ENCODE results near the gene ACOT13. TPM values are rescaled to one million over a fixed set of nuclear protein-coding genes. Genes with fewer than 3 reads are reported as not detected.

Gene ACOT13
- total RNA-seq (10 to 100 TPM in 1 of 2 donors, 1 to 10 TPM in 1; 8.9 to 10.4 TPM), polyA plus RNA-seq (10 to 100 TPM in 1 of 2 donors, 1 to 10 TPM in 1; 7.3 to 13.5 TPM)
- long read RNA-seq, donor 1, full-length matches to known transcripts = 11 of 19 reads
- long read RNA-seq, donor 1, partial matches to known transcripts = 0 of 19 reads
- long read RNA-seq, donor 1, other reads (novel, unspliced or antisense) = 8 of 19 reads
- long read RNA-seq, donor 2, full-length matches to known transcripts = 5 of 9 reads
- long read RNA-seq, donor 2, partial matches to known transcripts = 0 of 9 reads
- long read RNA-seq, donor 2, other reads (novel, unspliced or antisense) = 4 of 9 reads

DNA sequence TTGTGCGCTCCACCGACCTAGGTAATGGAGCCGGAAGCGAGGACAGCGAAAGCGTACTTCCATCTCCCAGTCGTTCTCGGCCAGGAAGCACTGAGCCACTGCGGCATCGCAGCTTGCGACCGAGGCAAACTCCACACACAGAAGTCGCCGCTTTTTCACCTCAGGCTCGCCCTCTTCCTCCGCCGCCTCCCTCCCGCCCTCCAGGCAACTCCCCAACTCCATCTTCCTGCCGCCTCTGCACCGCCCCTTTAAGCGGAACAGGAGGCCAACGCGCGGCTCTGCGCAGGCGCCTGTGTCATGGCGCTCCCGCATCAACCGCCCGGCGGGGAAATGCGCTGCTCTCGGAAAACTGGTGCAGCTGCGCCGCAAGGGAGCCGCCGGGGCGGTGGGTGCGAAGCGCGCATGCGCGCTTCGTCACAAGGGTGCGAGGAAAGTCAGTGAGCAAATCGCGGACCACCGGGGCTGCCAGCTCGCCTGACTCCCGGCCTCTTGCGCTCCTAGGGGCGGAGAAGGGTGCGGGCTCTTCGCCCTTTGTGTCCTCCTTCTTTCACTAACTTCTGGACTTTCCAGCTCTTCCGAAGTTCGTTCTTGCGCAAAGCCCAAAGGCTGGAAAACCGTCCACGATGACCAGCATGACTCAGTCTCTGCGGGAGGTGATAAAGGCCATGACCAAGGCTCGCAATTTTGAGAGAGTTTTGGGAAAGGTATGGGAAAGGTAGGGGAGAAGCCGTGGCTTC is at the start of gene ACOT13, which contains the start of gene TDP2:
ACOT13 (plus strand) TSS at position 437 of the 737 bp plus-strand sequence; CDS start at position 624, 187 bp downstream.
TDP2 (minus strand) TSS at position 259 of the 737 bp plus-strand sequence; CDS start at position 222, 37 bp downstream.
- intact Hi-C loops (cut with DNase I) = loop anchor here in 1 of 2 donors (2.0 to 10.0 kb wide), 2 partner anchors 54 to 98 kb away; no protein-coding TSS in a partner anchor
- Histone ChIP-seq H3K4me1 (ENCODE audit: control insufficient read depth in 1 of 2, insufficient read depth in 2 of 2, low read length in 2 of 2) (peaks cover 0 to 4% of the 10 kb centered on the region in 2 donors), H3K27ac (ENCODE audit: low read depth in 1 of 2, low read length in 2 of 2) (peak within 1 kb of the TSS; percentile 52 to 69), H3K27me3 (ENCODE audit: control insufficient read depth in 1 of 2, insufficient read depth in 2 of 2, low read length in 1 of 2) (no peaks in the 10 kb centered on the region), H3K36me3 (ENCODE audit: control insufficient read depth in 1 of 2, insufficient read depth in 2 of 2, low read length in 1 of 2) (no peaks in the 10 kb centered on the region), H3K4me3 (ENCODE audit: low read length in 2 of 2) (peak within 1 kb of the TSS; percentile 73 to 85), H3K9me3 (ENCODE audit: control insufficient read depth, low read length) (no peaks in the 10 kb centered on the region)
- peak; percentile 98 for DNase-seq
- ATAC-seq (ENCODE audit: low FRiP score) = peak; percentile 100
- WGBS, 2 donors = 0% methylated on average over 62 of the region's 62 CpGs

DNA sequence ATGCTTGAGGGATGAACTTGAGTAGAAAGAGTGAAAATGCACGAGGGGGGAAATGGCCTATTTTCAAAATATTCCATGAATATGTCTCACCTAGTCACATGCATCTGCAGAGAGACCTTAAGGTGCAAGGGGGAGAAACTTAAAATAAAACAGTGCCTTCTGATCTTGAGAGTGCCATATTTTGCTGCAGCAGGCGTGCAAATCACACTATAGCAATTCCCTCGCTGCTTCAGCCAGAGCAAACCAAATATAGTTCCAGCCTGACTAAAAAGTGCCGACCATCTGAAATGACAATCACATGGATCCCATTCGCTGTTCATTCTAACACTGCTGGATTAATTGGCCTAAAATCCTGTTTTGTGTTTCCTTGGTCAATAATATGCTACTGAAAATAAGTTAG is 47.2 kb upstream of the ACOT13 start:
- intact Hi-C loops (cut with DNase I) = no loop called here
- Histone ChIP-seq H3K4me1 (ENCODE audit: control insufficient read depth in 1 of 2, insufficient read depth in 2 of 2, low read length in 2 of 2) (no peaks in the 10 kb centered on the region), H3K27ac (ENCODE audit: low read depth in 1 of 2, low read length in 2 of 2) (no peak overlapping the region), H3K4me3 (ENCODE audit: low read length in 2 of 2) (no peak overlapping the region), H3K36me3 (ENCODE audit: control insufficient read depth in 1 of 2, insufficient read depth in 2 of 2, low read length in 1 of 2) (no peaks in the 10 kb centered on the region), H3K9me3 (ENCODE audit: control insufficient read depth, low read length) (no peaks in the 10 kb centered on the region), H3K27me3 (ENCODE audit: control insufficient read depth in 1 of 2, insufficient read depth in 2 of 2, low read length in 1 of 2) (no peaks in the 10 kb centered on the region)
- WGBS, 2 donors = 86 to 87% methylated on average over 5 of the region's 5 CpGs
- no peak for ATAC-seq (ENCODE audit: low FRiP score)
- no peak for DNase-seq

DNA sequence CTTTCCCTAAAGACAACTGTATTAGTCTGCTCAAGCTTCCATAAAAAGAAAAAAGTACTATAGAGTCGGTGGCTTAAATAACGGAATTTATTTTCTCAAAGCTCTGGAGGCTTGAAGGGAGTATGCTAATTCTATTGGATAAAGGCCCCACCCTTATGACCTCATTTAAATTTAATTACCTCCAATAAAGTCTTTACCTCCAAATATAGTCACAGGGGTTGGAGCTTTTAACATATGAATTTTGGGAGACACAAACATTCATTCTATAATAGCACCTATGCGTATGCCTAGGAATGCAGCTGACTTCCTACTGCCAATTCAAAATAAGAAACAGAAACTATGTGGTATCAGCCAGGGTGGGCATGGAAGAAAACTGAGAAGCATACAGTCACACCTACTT is 46.2 kb upstream of the ACOT13 start:
- Histone ChIP-seq H3K4me3 (ENCODE audit: low read length in 2 of 2) (no peak overlapping the region), H3K36me3 (ENCODE audit: control insufficient read depth in 1 of 2, insufficient read depth in 2 of 2, low read length in 1 of 2) (no peaks in the 10 kb centered on the region), H3K9me3 (ENCODE audit: control insufficient read depth, low read length) (no peaks in the 10 kb centered on the region), H3K27ac (ENCODE audit: low read depth in 1 of 2, low read length in 2 of 2) (no peak overlapping the region), H3K27me3 (ENCODE audit: control insufficient read depth in 1 of 2, insufficient read depth in 2 of 2, low read length in 1 of 2) (no peaks in the 10 kb centered on the region), H3K4me1 (ENCODE audit: control insufficient read depth in 1 of 2, insufficient read depth in 2 of 2, low read length in 2 of 2) (no peaks in the 10 kb centered on the region)
- DNase-seq (no peak), ATAC-seq (ENCODE audit: low FRiP score) (no peak)
- WGBS, 2 donors = 80 to 84% methylated on average over 3 of the region's 3 CpGs
- intact Hi-C loops (cut with DNase I) = no loop called here

DNA sequence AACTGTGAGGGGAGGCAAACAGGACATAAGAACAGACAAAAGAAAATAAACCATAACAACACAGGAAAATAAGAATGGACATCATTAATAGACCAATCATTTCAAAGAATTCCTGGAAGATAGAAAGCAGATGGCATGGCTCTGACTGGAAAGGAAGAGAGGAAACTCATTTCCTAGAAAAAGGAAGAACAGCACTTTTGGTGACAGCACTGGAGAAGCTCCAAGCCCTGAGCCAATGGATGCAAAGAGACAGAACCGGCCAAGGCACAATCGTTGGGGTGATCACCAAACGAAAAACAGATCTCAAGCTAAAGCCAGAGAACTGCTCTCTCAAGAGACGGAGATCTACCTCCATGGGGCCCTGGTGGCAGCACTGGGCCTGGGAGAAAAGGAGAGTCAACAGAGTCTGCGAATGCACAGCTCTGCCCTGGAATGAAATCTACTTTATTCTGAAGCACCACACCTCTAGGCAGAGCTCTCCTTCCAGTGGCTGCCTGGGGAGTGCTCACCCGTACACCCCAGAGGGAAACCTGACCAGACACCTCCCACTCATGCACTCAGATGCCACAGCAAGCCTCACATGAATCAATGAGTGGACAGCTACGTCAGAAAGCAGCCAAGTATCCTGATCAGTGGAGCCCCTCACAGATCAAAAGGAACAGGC is 45.1 kb upstream of the ACOT13 start:
- H3K27me3 ChIP-seq (ENCODE audit: control insufficient read depth in 1 of 2, insufficient read depth in 2 of 2, low read length in 1 of 2) = no peaks in the 10 kb centered on the region
- H3K27ac ChIP-seq (ENCODE audit: low read depth in 1 of 2, low read length in 2 of 2) = no peak overlapping the region
- 68 to 74% methylated on average over 7 of the region's 7 CpGs for WGBS, 2 donors
- intact Hi-C loops (cut with DNase I) = no loop called here
- ATAC-seq (ENCODE audit: low FRiP score) = no peak
- H3K9me3 ChIP-seq (ENCODE audit: control insufficient read depth, low read length) = no peaks in the 10 kb centered on the region
- H3K36me3 ChIP-seq (ENCODE audit: control insufficient read depth in 1 of 2, insufficient read depth in 2 of 2, low read length in 1 of 2) = no peaks in the 10 kb centered on the region
- DNase-seq = no peak
- no peaks in the 10 kb centered on the region for H3K4me1 ChIP-seq (ENCODE audit: control insufficient read depth in 1 of 2, insufficient read depth in 2 of 2, low read length in 2 of 2)
- H3K4me3 ChIP-seq (ENCODE audit: low read length in 2 of 2) = no peak overlapping the region

DNA sequence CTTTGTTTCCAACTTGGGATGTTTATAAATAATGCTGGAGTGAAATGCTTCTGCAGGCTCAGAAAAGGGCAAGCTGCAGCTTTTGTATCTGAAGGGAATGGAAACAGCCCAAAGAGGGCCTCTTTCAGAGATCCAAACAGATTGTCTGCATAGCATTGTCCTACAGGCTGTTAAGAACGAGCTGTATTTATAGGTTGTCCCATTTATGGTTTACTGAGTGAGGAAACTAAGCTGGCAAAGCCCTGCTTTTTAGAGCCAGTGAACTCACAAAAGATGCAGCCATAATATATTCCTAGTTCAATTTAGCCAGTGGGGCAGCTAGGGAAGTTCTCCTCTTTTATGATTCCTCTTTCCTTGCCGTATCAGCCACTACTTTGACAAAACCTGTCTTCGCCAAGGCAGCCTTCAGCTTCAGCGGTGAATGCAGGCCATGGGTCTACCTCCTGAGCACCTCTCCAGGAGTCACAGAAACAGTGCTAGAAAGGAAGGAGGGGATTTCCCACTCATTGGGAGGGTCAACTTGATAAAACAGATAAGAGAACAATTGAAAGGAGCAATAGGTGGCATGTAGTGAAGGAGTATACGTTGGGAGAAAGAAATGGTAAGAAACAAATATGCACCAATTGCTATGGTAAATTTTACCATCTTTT is 35.9 kb upstream of the ACOT13 start:
- no peaks in the 10 kb centered on the region for H3K27me3 ChIP-seq (ENCODE audit: control insufficient read depth in 1 of 2, insufficient read depth in 2 of 2, low read length in 1 of 2)
- intact Hi-C loops (cut with DNase I) = no loop called here
- no peaks in the 10 kb centered on the region for H3K36me3 ChIP-seq (ENCODE audit: control insufficient read depth in 1 of 2, insufficient read depth in 2 of 2, low read length in 1 of 2)
- no peak overlapping the region for H3K27ac ChIP-seq (ENCODE audit: low read depth in 1 of 2, low read length in 2 of 2)
- no peak overlapping the region for H3K4me3 ChIP-seq (ENCODE audit: low read length in 2 of 2)
- no peaks in the 10 kb centered on the region for H3K4me1 ChIP-seq (ENCODE audit: control insufficient read depth in 1 of 2, insufficient read depth in 2 of 2, low read length in 2 of 2)
- peaks cover 2% of the 10 kb centered on the region for H3K9me3 ChIP-seq (ENCODE audit: control insufficient read depth, low read length)
- WGBS, 2 donors = 71 to 77% methylated on average over 5 of the region's 5 CpGs
- ATAC-seq (ENCODE audit: low FRiP score) (no peak), DNase-seq (no peak)

DNA sequence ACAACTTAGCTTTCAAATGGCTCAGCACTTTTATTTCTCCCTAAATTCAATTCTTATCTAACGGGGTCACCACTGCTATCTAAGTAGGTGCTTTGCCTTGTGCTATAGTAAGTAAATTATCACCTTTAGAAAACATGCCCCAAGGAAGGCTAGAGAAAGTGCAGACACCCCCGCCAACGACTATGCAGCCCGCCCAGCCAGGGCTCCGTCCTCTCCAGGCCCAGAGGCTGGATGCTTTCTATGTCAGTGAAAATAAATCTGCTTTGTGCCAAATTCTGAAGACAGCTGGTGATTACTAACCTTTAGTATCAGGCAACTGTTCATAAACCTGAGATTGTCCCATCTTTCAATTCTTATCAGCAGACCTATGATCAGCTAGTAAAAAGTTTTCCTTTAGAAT is 35.2 kb upstream of the ACOT13 start:
- 49 to 72% methylated on average over 5 of the region's 5 CpGs for WGBS, 2 donors

DNA sequence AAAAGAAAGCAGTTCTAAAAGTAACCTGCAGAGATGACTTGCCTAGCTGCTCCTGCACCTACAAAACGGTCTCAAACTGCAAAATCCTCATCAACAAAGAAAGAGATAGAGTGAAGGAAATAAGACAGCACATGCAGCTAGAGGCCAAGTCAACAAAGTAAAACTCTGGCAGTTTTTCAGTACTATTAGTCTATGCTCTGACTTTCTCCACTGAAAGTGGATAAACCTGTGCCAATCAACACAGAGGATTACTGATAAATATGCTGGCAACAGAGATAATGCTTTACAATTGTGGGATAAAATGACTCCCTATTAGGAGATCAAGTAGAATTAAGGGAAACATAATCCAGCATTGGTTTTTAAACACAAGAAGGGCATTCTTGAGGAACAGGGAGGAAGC is 34.3 kb upstream of the ACOT13 start:
- Histone ChIP-seq H3K27me3 (ENCODE audit: control insufficient read depth in 1 of 2, insufficient read depth in 2 of 2, low read length in 1 of 2) (no peaks in the 10 kb centered on the region), H3K4me3 (ENCODE audit: low read length in 2 of 2) (no peak overlapping the region), H3K9me3 (ENCODE audit: control insufficient read depth, low read length) (peaks cover 4% of the 10 kb centered on the region), H3K36me3 (ENCODE audit: control insufficient read depth in 1 of 2, insufficient read depth in 2 of 2, low read length in 1 of 2) (no peaks in the 10 kb centered on the region), H3K27ac (ENCODE audit: low read depth in 1 of 2, low read length in 2 of 2) (no peak overlapping the region), H3K4me1 (ENCODE audit: control insufficient read depth in 1 of 2, insufficient read depth in 2 of 2, low read length in 2 of 2) (no peaks in the 10 kb centered on the region)
- no peak for ATAC-seq (ENCODE audit: low FRiP score)
- no peak for DNase-seq
- 9 to 13% methylated on average over 1 of the region's 1 CpG for WGBS, 2 donors
- intact Hi-C loops (cut with DNase I) = no loop called here

More for the DNA sequence above, 35.2 kb upstream of the ACOT13 start:
- Histone ChIP-seq H3K4me1 (ENCODE audit: control insufficient read depth in 1 of 2, insufficient read depth in 2 of 2, low read length in 2 of 2) (no peaks in the 10 kb centered on the region), H3K27me3 (ENCODE audit: control insufficient read depth in 1 of 2, insufficient read depth in 2 of 2, low read length in 1 of 2) (no peaks in the 10 kb centered on the region), H3K36me3 (ENCODE audit: control insufficient read depth in 1 of 2, insufficient read depth in 2 of 2, low read length in 1 of 2) (no peaks in the 10 kb centered on the region), H3K9me3 (ENCODE audit: control insufficient read depth, low read length) (peaks cover 4% of the 10 kb centered on the region), H3K4me3 (ENCODE audit: low read length in 2 of 2) (no peak overlapping the region), H3K27ac (ENCODE audit: low read depth in 1 of 2, low read length in 2 of 2) (no peak overlapping the region)
- intact Hi-C loops (cut with DNase I) = no loop called here
- ATAC-seq (ENCODE audit: low FRiP score) = no peak
- DNase-seq = no peak

DNA sequence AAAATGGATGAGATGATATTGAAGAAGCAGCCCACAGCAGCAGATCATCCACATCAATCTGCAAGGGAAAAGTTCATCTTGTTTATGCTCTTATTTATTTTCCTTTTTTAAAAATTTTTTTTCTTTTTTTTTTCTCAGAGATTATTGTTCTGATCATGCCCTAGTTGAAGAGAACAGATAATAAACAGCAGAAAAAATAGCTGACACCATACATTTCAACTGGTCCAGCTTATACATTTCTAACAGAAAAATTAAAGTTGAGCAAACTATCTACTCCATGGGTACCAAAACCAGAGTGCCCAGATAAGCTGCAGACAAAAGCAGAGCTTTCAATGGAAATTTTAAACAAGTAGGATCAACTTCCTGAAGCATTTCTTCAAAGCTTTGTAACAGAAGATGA is 30.2 kb upstream of the ACOT13 start:
- intact Hi-C loops (cut with DNase I) = no loop called here
- peaks cover 4% of the 10 kb centered on the region for H3K9me3 ChIP-seq (ENCODE audit: control insufficient read depth, low read length)

More for the DNA sequence above, 30.2 kb upstream of the ACOT13 start:
- Histone ChIP-seq H3K36me3 (ENCODE audit: control insufficient read depth in 1 of 2, insufficient read depth in 2 of 2, low read length in 1 of 2) (no peaks in the 10 kb centered on the region), H3K4me3 (ENCODE audit: low read length in 2 of 2) (no peak overlapping the region), H3K27me3 (ENCODE audit: control insufficient read depth in 1 of 2, insufficient read depth in 2 of 2, low read length in 1 of 2) (no peaks in the 10 kb centered on the region), H3K4me1 (ENCODE audit: control insufficient read depth in 1 of 2, insufficient read depth in 2 of 2, low read length in 2 of 2) (no peaks in the 10 kb centered on the region), H3K27ac (ENCODE audit: low read depth in 1 of 2, low read length in 2 of 2) (no peak overlapping the region)
- no peak for DNase-seq
- no peak for ATAC-seq (ENCODE audit: low FRiP score)
